GM18909 (cell line): ENCODE data around the gene DOCK3.
"Not testable (repeated sequence)": the region's sequence is repeated elsewhere in the genome, so short reads cannot be mapped to it uniquely, and the experiment has no call there.

Experiments used
- ATAC-seq: cut with Tn5 transposase; IDR thresholded peaks from one replicate; pipeline ENCODE4 v1.9.1; 2021; ENCODE audit warnings: mild to moderate bottlenecking; ENCODE audit not compliant: unreplicated experiment, poor library complexity

The DOCK3 gene

GRCh38 chr3:50953825-50954414, 279.2 kb downstream of the DOCK3 start:
- no peak for ATAC-seq

GRCh38 chr3:50961386-50961785, 286.7 kb downstream of the DOCK3 start:
- no peak for ATAC-seq

- ATAC-seq = no peak
These were observed 296.8 kb downstream of the DOCK3 start for GRCh38 chr3:50971487-50971924.

- no peak for ATAC-seq
These were observed 297.3 kb downstream of the DOCK3 start for GRCh38 chr3:50972029-50972428.

- ATAC-seq = not testable (repeated sequence)
These were observed 303.9 kb downstream of the DOCK3 start for GRCh38 chr3:50978586-50978985.

GRCh38 chr3:50978991-50979667, 304.4 kb downstream of the DOCK3 start:
- ATAC-seq = no peak

- ATAC-seq = no peak
These were observed 308.0 kb downstream of the DOCK3 start for GRCh38 chr3:50982540-50983325.

- no peak for ATAC-seq
These were observed 309.2 kb downstream of the DOCK3 start for GRCh38 chr3:50983887-50984286.

GRCh38 chr3:50985893-50986292, 311.2 kb downstream of the DOCK3 start:
- ATAC-seq = no peak

- ATAC-seq = no peak
These were observed 312.0 kb downstream of the DOCK3 start for GRCh38 chr3:50986726-50987125.

- no peak for ATAC-seq
These were observed 319.8 kb downstream of the DOCK3 start for GRCh38 chr3:50994537-50994936.

GRCh38 chr3:50995085-50995824, 320.5 kb downstream of the DOCK3 start:
- ATAC-seq = no peak

GRCh38 chr3:51002495-51002894, 327.8 kb downstream of the DOCK3 start:
- no peak for ATAC-seq

- no peak for ATAC-seq
These were observed 329.5 kb downstream of the DOCK3 start for GRCh38 chr3:51004235-51004634.

- no peak for ATAC-seq
These were observed 349.4 kb downstream of the DOCK3 start for GRCh38 chr3:51024121-51024520.

GRCh38 chr3:51024765-51025632, 350.3 kb downstream of the DOCK3 start:
- ATAC-seq = peak; percentile 50

GRCh38 chr3:51031666-51032065, 356.9 kb downstream of the DOCK3 start:
- no peak for ATAC-seq

- ATAC-seq = no peak
These were observed 360.9 kb downstream of the DOCK3 start for GRCh38 chr3:51035630-51036029.

- no peak for ATAC-seq
These were observed 370.3 kb downstream of the DOCK3 start for GRCh38 chr3:51044982-51045381.

GRCh38 chr3:51052562-51052961, 377.8 kb downstream of the DOCK3 start:
- no peak for ATAC-seq
